Fibroblast of skin of abdomen (primary cell): ENCODE data around the gene PRSS1.
"Not testable (repeated sequence)": the region's sequence is repeated elsewhere in the genome, so short reads cannot be mapped to it uniquely, and the experiment has no call there.

ENCODE experiments used
- DNase-seq: peaks from one replicate; pipeline ENCODE4 v3.0.0-alpha.2; 2013

PRSS1 gene

DNA sequence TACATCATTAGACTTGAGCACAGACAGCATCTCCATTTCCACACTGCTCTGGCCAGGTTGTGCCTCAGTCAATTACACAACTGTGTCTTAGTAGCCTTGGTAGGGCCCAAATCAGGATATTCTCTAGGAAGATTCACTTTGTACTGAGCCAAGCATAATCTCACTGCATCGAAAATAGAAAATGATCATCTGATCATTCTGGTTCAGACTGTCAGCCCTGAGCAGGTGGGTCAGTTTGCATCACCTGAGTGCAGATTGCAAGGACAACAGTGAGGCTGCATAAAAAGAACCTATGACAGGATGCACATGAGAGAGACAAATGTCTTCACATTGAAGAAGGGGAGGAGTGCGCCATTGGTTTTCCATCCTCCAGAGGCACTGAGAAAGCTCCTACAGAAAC is 862 bp upstream of the PRSS1 start:
- DNase-seq, result not testable (repeated sequence)

DNA sequence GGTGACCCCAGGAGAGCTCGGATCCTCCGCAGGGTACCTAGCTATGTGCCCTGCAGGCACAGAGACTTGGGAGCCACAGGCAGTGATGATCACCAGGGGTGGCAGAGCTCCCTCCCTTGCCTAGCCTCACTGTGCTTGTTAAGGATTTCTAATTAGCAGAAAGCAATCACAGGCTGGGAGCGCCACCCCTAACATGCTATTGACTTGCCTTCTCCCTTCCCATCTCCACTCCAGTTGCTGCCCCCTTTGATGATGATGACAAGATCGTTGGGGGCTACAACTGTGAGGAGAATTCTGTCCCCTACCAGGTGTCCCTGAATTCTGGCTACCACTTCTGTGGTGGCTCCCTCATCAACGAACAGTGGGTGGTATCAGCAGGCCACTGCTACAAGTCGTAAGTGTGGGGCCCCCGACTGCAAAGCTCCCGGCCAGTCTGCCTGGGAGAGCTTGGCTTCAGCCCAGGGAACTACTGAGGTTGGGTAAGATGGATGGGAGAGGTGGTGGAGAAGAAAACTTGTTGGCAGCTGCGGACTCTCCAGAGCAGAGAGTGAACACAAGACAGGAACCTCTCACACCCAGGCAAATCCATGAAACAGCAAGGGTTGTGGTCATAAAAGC is 1.2 kb downstream of the PRSS1 start:
- no peak for DNase-seq

DNA sequence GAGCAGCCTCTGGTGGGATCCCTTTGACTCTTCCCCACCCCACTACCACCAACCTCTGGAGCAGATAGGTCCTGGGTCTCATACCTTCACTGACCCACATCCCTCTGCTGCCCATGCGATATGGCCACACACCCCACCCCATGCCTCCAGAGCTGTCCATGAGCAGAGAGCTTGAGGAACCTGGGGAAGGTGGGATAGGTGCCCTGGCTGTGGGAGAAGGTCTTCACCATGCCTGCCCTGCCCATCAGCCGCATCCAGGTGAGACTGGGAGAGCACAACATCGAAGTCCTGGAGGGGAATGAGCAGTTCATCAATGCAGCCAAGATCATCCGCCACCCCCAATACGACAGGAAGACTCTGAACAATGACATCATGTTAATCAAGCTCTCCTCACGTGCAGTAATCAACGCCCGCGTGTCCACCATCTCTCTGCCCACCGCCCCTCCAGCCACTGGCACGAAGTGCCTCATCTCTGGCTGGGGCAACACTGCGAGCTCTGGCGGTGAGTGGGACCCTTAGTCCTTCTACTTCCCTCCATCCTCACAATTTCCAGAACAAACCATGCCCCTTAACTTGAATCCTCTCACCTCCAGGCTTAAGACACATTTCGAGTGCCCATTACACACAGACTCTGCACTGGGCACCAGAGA is 2.4 kb downstream of the PRSS1 start:
- not testable (repeated sequence) for DNase-seq

DNA sequence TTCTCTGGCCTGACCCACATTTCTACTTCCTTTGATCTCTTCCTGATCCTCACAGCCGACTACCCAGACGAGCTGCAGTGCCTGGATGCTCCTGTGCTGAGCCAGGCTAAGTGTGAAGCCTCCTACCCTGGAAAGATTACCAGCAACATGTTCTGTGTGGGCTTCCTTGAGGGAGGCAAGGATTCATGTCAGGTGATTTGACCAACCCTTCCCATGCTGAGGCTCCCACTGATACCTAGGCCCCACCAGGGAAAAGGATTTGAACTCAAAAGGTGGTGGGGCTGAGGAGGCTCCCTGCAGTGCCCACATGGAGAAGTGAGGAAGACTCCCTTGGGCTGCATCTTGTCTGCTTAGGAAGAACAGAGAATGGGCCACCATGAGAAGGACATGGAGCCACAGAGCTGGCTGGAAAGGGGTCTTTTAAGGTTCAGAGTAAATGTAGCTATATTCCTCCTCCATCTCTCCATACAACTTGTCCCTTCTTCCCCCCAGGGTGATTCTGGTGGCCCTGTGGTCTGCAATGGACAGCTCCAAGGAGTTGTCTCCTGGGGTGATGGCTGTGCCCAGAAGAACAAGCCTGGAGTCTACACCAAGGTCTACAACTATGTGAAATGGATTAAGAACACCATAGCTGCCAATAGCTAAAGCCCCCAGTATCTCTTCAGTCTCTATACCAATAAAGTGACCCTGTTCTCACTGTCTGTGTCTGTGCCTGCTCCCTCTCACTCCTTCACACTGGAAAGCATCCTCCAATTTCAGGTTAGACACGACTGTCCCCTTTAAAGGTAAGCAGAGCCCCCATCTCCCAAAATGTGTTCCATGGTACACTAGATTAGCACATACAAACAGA is 3.3 kb downstream of the PRSS1 start:
- no peak for DNase-seq

DNA sequence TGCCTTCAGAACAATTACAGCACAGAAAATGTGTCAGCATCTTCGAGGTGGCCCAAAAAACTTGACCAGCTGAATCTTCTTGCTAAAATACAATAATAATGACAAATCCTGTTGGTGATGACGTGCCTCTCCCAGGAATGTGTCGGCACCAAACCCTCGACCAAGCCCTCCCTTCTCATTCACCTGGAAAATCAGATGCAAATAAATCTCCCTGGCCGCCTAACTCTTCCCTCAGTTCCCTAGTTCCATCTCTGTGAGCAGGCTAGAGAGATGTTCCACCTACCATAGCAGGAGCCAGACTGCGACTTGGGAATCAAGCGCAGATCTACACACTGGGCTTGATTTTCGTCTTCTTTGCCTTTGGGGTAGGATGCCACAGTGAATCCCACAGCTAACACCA is 4.1 kb downstream of the PRSS1 start:
- DNase-seq, result no peak

DNA sequence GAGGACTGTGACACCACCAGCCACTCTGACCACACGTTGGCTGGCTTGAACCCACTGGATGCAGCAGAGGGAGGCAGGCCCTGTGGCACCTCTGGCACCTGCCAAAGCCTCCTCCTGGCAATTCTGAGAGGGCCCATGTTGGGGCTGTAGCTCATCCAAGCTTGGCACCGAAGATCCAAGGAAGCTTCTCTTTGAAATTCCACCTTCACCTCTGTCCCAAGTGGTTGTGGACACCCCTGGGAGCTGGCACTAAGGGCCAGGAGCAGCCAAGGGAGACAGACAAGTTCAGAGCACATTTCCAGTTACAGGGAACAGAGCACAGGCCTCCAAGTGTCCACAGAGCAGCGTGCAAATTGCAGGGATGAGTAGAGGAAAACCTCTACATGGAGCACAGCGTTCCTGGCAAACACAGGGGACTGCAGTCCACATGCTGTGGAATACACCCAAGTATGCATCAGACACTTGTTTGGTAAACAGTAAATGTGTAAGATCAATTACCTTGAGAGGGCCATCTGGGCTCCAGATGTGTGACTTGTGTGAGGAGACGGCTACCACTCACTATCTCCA is 4.7 kb downstream of the PRSS1 start:
- DNase-seq, result not testable (repeated sequence)

DNA sequence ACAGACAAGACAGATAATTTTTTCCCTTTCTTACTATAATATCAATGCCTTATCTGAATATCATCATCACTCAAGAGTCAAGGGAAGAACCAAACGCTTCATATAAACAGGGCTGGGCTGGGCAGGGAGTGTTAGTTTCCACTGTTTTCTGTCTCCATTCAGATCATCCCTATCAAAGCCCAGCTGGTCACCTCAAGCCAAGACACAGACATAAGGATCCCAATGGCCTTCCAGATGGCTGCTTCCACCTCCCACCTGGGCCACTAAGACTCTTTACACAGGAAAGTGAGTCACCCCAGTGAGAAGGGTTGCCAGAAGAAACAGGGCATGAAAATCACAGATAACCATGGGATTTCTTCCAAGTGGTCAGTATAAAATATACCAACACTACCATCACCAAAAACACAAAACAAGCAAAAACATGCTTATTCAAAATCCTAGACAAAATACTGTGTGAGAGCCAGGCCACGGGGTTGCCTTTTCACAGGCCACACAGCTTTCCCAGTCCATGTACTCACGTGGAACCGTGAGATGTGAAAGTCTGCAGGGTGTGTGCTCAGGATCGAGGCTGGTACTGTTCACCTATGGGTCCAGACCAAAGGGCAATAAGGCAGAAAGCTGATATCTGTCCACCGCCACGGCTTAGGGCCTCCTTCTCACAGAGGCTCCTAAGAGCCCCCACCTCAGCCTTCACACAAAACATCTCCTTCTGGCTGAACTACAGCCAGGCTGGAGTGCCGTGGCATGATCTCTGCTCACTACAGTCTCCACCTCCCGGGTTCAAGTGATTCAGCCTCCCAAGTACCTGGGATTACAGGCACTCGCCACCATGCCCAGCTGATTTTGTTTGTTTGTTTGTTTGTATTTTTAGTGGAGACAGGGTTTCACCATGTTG is 5.7 kb downstream of the PRSS1 start:
- DNase-seq, result no peak

DNA sequence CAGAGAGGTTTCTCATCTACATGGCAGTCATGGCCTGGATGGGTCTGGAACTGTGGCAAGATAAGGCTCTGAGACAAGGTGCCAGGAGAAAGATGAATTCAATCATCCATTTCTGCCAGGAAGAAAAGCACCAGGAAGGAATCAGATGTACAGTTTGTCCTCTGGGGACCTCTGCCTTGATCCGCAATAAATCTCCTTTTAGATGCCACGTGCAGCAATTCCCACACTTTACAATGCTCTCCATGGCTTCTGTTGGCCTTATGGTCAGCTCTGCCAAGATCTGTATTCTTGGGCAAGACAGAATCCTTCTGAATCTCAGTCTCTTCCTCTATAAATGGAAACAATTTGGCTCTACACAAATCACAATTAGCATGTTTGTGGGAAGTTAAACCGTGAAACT is 9.0 kb downstream of the PRSS1 start:
- DNase-seq, result not testable (repeated sequence)

DNA sequence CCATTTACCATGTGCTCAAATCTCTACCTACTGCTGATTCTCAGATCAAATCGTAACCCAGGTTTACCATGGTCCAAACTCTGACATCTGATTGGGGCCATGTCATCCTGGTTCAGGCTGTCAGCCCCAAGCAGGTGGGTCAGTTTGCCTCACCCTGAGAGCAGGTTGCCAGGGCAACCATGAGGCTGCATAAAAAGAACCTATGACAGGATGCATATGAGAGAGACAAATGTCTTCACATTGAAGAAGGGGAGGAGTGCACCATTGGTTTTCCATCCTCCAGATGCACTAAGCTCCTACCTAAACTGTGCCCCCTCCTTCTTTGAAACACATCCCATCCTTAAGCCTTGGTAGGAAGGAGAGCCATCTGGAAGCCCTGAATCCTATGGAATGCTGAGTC is 10.2 kb downstream of the PRSS1 start:
- DNase-seq, result no peak

DNA sequence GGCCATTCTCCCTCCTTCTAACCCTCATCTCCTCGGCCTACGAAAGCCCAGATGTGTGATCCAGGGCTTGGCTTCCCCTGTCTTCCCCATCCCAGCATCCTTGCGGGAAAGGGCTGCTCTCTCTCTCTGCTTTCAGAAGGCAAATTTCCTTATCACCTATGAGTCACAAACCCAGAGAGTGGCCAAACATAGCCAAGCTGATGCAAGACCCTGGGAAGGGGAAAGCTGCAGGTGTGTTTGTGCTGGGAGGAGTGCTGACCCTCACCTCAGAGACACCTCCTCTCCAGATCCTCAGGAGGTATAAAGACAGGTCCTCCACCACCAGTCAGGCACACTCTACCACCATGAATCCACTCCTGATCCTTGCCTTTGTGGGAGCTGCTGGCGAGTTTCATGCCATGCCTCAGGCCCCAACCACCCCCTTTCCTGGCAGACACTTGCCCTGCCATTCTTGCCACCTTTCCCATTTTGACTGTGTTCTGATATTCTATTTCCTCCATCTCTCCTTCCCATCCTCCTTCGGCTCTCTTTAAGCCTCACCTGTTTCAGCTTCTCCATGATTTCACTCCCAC is 10.9 kb downstream of the PRSS1 start:
- DNase-seq, result no peak

DNA sequence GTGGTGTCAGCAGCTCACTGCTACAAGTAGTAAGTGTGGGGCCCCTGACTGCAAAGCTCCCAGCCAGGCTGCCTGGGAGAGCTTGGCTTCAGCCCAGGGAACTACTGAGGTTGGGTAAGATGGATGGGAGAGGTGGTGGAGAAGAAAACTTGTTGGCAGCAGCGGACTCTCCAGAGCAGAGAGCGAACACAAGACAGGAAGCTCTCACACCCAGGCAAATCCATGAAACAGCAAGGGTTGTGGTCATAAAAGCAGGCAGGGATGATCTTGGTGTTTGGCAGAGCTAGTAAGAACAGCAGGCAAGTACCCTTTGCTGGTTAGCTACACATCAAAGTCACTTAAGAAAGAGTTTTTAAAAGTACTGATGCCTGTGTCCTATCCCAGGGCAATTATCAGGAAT is 12.3 kb downstream of the PRSS1 start:
- not testable (repeated sequence) for DNase-seq

DNA sequence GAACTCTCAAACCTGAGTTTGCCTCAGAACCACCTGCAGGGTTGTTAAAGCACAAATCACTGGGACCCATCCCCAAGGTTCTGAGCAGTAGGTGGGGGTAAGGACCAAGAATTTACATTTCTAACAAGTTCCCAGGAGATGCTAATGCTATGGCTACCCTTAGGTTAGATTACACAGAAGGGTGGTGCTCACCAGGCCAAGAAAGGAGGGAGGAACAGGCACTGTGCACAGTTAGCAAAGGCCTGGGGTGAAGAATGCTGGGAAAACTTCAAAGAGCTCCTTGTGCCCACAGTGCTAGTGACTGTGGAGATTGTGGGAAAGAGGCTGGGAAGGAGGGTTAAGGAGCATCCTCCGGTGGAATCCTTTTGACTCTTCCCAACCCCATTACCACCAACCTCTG is 12.8 kb downstream of the PRSS1 start:
- DNase-seq, result no peak

DNA sequence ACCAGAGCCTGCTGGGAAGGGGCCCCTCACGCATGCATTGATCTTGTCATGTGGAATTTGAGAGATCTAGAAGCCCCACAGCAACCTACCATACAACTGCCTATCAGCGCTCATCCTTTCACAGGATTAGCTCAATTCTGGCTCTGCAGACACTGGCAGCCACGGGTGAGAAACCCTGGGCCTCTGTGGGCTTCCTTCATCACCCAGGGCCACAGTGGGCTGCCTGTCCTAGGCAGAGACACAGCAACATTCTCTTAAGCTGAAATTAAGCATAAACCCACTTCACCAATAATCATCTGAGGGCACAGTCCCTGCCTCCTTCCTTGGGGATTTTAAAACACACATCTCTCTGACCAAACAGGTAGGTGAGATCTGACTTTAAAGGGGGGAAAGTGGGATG is 18.2 kb downstream of the PRSS1 start:
- no peak for DNase-seq

DNA sequence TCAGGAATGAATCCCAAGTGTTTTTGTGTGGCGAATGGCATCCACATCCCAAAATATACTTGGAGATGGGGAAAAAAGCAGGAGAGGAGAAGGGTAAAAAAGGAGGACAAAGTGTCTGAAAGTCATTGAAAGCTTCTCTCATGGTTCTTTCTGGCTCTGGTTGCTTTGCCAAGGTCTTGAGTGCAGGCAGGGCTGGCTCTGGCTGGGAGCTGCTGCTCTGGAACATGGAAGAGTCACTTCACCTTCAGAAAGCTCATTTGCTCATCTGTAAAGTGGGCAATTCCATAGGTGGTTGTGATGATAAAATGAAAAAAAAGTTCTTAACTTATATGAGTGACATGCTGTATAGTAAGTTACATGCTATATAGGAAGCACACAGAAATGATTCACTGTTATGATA is 18.6 kb downstream of the PRSS1 start:
- no peak for DNase-seq

DNA sequence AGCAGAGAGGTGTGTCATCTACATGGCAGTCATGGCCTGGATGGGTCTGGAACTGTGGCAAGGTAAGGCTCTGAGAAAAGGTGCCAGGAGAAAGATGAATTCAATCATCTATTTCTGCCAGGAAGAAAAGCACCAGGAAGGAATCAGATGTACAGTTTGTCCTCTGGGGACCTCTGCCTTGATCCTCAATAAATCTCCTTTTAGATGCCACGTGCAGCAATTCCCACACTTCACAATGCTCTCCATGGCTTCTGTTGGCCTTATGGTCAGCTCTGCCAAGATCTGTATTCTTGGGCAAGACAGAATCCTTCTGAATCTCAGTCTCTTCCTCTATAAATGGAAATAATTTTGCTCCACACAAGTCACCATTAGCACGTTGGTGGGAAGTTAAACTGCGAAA is 19.6 kb downstream of the PRSS1 start:
- not testable (repeated sequence) for DNase-seq

DNA sequence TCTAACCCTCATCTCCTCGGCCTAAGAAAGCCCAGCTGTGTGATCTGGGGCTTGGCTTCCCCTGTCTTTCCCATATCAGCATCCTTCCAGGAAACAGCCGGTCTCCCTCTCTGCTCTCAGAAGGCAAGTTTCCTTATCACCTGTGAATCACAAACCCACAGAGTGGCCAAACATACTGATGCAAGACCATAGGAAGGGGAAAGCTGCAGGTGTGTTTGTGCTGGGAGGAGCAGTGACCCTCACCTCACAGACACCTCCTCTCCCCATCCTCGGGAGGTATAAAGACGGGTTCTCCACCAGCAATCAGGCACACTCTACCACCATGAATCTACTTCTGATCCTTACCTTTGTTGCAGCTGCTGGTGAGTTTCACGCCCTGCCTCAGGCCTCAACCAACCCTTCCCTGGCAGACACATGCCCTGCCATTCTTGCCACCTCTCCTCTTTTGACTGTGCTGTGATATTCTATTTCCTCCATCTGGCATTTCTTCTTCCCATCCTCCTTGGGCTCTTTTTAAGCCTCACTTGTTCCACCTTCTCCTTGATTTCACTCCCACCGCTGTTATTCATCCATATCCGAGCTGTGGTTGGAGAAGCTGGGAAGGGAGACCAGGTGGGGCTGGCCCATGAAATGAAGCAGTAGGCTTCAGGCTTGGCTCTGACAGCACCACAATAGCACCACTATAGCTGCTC is 21.5 kb downstream of the PRSS1 start, which contains the start of gene PRSS2:
Gene PRSS2, plus strand, starts transcription at position 310 of the 692 bp plus-strand sequence. Its CDS starts 13 bp downstream, at position 323.
- DNase-seq, result no peak

DNA sequence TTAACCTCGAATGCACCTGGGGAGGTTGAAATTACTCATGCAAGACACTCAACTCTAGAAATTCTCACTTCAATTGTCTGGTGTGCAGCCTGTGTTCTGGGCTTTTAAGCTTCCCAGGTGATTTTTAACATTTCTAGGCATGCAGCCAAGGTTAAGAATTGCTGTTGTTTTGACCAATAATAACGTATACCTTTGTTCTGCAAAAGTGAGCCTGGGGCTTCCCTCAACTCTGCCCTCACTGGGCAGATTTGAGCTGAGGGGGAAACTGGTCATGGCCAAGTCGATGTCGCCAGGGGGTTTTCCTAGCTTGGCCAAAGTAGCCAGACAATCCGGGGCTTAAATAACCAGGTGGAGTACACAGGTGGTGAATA is 22.1 kb downstream of the PRSS1 start:
- DNase-seq, result no peak

DNA sequence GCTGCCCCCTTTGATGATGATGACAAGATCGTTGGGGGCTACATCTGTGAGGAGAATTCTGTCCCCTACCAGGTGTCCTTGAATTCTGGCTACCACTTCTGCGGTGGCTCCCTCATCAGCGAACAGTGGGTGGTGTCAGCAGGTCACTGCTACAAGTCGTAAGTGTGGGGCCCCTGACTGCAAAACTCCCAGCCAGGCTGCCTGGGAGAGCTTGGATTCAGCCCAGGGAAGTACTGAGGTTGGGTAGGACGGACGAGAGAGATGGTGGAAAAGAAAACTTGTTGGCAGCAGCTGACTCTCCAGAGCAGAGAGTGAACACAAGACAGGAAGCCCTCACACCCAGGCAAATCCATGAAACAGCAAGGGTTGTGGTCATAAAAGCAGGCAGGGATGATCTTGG is 22.8 kb downstream of the PRSS1 start:
- DNase-seq, result no peak

DNA sequence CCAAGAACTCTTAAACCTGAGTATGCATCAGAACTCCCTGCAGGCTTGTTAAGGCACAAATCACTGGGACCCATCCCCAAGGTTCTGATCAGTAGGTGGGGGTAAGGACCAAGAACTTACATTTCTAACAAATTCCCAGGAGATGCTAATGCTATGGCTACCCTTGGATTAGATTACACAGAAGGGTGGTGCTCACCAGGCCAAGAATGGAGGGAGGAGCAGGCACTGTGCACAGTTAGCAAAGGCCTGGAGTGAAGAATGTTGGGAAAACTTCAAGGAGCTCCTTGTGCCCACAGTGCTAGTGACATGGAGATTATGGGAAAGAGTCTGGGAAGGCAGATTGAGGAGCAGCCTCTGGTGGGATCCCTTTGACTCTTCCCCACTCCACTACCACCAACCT is 23.4 kb downstream of the PRSS1 start:
- DNase-seq, result no peak

DNA sequence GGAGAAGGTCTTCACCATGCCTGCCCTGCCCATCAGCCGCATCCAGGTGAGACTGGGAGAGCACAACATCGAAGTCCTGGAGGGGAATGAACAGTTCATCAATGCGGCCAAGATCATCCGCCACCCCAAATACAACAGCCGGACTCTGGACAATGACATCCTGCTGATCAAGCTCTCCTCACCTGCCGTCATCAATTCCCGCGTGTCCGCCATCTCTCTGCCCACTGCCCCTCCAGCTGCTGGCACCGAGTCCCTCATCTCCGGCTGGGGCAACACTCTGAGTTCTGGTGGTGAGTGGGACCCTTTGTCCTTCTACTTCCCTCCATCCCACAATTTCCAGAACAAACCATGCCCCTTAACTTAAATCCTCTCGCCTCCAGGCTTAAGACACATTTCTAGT is 24.0 kb downstream of the PRSS1 start:
- DNase-seq, result no peak
